Common myeloid progenitor, CD34-positive (primary cell): ENCODE data around the gene TCF7.

Experiments used
- CTCF ChIA-PET: fragments of 350-600 bp; sonication (Branson Sonifier 250); formaldehyde crosslinking; loops from one replicate; lab custom pipeline; 2021; ENCODE audit warnings: antibody characterized with exemption; lab: Charles Lee
- POLR2A ChIA-PET: fragments of 350-600 bp; sonication (Branson Sonifier 250); formaldehyde crosslinking; loops from one replicate; lab custom pipeline; 2021; ENCODE audit warnings: antibody characterized with exemption; lab: Charles Lee
- DNase-seq, 3 donors: peaks; one replicate each; pipeline versions ENCODE4 v3.0.0 to v3.0.0-alpha.2; 2013
- H3K27ac ChIP-seq, 2 experiments: 1 replicate in 1 of 2; 2 replicates in 1 of 2; pipeline ENCODE4 v1.7.0; 2013; ENCODE audit warnings: inconsistent platforms in 2 of 2, low read length in 2 of 2, mild to moderate bottlenecking in 2 of 2, low read depth in 1 of 2, moderate library complexity in 1 of 2; ENCODE audit not compliant: severe bottlenecking in 2 of 2, insufficient read depth in 1 of 2, poor library complexity in 1 of 2
- H3K27me3 ChIP-seq, 5 experiments: replicated peaks in 2 of 5; 1 replicate in 3 of 5; 2 replicates in 2 of 5; pipeline versions ENCODE4 v1.6.1 to v1.7.0; 2013; ENCODE audit warnings: low read length in 4 of 5, mild to moderate bottlenecking in 2 of 5, moderate library complexity in 2 of 5, inconsistent platforms in 1 of 5; ENCODE audit not compliant: insufficient read depth in 5 of 5, control insufficient read depth in 4 of 5
- H3K36me3 ChIP-seq, 4 experiments: 1 replicate in 2 of 4; 2 replicates in 2 of 4; pipeline versions ENCODE4 v1.6.1 to v1.7.0; 2013; ENCODE audit warnings: low read length in 3 of 4, control low read depth in 1 of 4, mild to moderate bottlenecking in 1 of 4; ENCODE audit not compliant: control insufficient read depth in 4 of 4, insufficient read depth in 4 of 4
- H3K4me1 ChIP-seq, 4 experiments: 1 replicate in 3 of 4; 2 replicates in 1 of 4; pipeline versions ENCODE4 v1.6.1 to v1.7.1; 2013; ENCODE audit warnings: low read length in 3 of 4, mild to moderate bottlenecking in 3 of 4, control low read depth in 1 of 4, inconsistent platforms in 1 of 4, moderate library complexity in 1 of 4; ENCODE audit not compliant: control insufficient read depth in 4 of 4, insufficient read depth in 4 of 4; ENCODE audit errors: control extremely low read depth in 1 of 4
- H3K4me3 ChIP-seq, 7 experiments: 1 replicate in 4 of 7; 2 replicates in 3 of 7; pipeline versions ENCODE4 v1.5.1 to v1.7.0; 2013; ENCODE audit warnings: mild to moderate bottlenecking in 7 of 7, low read length in 6 of 7, moderate library complexity in 6 of 7, inconsistent platforms in 2 of 7, low read depth in 2 of 7, control low read depth in 1 of 7; ENCODE audit not compliant: insufficient read depth in 4 of 7, control insufficient read depth in 1 of 7; ENCODE audit errors: extremely low read depth in 1 of 7
- H3K9me3 ChIP-seq, 5 experiments: 1 replicate in 4 of 5; 2 replicates in 1 of 5; pipeline versions ENCODE4 v1.6.1 to v1.7.1; 2013; ENCODE audit warnings: low read length in 4 of 5, mild to moderate bottlenecking in 2 of 5, inconsistent platforms in 1 of 5, low read depth in 1 of 5, moderate library complexity in 1 of 5; ENCODE audit not compliant: control insufficient read depth in 4 of 5, insufficient read depth in 2 of 5; ENCODE audit errors: control extremely low read depth in 1 of 5
- WGBS: methylation state at CpG from one replicate; pipeline ENCODE4 v1.1.5; 2013; ENCODE audit not compliant: insufficient coverage; 5-methylcytosine and 5-hydroxymethylcytosine counted together

Gene TCF7

GRCh38 chr5:134130239-134130945, 15.9 kb downstream of the TCF7 start:
- no peak for DNase-seq
- Histone ChIP-seq H3K36me3 (peaks cover 6 to 26% (median 19%) of the 10 kb centered on the region in 4 experiments), H3K9me3 (no peaks in the 10 kb centered on the region), H3K27me3 (no peaks in the 10 kb centered on the region), H3K4me1 (peaks cover 0 to 25% (median 17%) of the 10 kb centered on the region in 4 experiments), H3K27ac (no peak overlapping the region), H3K4me3 (no peak overlapping the region)
- ChIA-PET CTCF (interaction anchor here (0.8 to 6.9 kb wide), 5 partner anchors 10 to 104 kb away, joined by 3 to 59 read pairs (median 3); no protein-coding TSS in a partner anchor), POLR2A (no interaction called here)
- WGBS: 98% methylated on average over 7 of the region's 8 CpGs

- H3K9me3 ChIP-seq: no peaks in the 10 kb centered on the region
- no peaks in the 10 kb centered on the region for H3K27me3 ChIP-seq
- H3K4me3 ChIP-seq: no peak overlapping the region
- no peak for DNase-seq
- ChIA-PET POLR2A (no interaction called here), CTCF (interaction anchor here (1.0 to 5.1 kb wide), 6 partner anchors 8 to 29 kb away, joined by 3 to 22 read pairs (median 8); no protein-coding TSS in a partner anchor)
- 100% methylated on average over 3 of the region's 3 CpGs for WGBS
- peaks cover 0 to 25% (median 17%) of the 10 kb centered on the region in 4 experiments for H3K4me1 ChIP-seq
- no peak overlapping the region for H3K27ac ChIP-seq
- peaks cover 6 to 29% (median 23%) of the 10 kb centered on the region in 4 experiments for H3K36me3 ChIP-seq
These were observed 16.7 kb downstream of the TCF7 start for GRCh38 chr5:134131165-134131564.

DNA sequence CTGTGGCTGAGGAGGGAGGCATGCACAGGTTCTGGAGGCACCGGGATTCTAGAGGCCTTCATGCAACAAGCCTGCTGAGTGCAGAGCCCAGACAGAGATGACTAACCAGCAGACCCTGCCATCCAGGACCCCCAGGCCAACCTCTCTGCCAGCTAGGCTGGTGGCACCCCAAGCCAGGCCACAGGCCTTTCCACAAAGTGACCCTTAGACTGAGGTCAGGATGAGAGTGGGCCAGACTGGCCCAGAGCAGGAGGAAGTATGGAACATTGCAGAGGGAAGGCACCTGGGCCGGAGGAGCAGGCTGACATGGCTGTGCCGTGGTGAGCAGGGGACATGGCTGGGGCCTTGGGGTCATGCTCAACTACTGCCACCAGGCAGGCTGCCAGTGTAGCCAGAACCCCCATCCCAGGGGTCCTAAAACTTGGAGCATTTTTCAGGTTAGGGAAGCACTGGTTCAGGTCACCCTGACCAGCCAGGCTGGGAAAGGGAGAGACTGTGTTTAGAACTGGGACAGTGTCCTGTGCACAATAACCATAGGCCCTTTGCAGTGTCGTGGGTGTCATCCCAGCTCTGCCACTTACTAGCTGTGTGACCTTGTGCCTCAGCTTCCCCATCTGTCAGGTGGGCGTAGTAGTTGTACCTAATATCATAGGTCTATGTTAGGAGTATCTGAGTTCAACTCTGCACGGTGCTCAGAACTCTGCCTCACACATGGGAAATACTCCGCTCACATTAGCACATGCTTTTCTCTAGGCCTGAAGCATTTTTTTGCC, 17.3 kb downstream of the TCF7 start:
- no peak for DNase-seq
- 100% methylated on average over 6 of the region's 7 CpGs for WGBS
- Histone ChIP-seq H3K36me3 (peaks cover 6 to 35% (median 28%) of the 10 kb centered on the region in 4 experiments), H3K4me3 (no peak overlapping the region), H3K4me1 (peaks cover 0 to 25% (median 19%) of the 10 kb centered on the region in 4 experiments), H3K27ac (peak overlapping the region in 1 of 2 experiments; percentile 46), H3K27me3 (no peaks in the 10 kb centered on the region), H3K9me3 (no peaks in the 10 kb centered on the region)
- ChIA-PET CTCF (interaction anchor here (1.0 to 11.2 kb wide), 8 partner anchors 8 to 88 kb away, joined by 3 to 167 read pairs (median 8); no protein-coding TSS in a partner anchor), POLR2A (no interaction called here)

DNA sequence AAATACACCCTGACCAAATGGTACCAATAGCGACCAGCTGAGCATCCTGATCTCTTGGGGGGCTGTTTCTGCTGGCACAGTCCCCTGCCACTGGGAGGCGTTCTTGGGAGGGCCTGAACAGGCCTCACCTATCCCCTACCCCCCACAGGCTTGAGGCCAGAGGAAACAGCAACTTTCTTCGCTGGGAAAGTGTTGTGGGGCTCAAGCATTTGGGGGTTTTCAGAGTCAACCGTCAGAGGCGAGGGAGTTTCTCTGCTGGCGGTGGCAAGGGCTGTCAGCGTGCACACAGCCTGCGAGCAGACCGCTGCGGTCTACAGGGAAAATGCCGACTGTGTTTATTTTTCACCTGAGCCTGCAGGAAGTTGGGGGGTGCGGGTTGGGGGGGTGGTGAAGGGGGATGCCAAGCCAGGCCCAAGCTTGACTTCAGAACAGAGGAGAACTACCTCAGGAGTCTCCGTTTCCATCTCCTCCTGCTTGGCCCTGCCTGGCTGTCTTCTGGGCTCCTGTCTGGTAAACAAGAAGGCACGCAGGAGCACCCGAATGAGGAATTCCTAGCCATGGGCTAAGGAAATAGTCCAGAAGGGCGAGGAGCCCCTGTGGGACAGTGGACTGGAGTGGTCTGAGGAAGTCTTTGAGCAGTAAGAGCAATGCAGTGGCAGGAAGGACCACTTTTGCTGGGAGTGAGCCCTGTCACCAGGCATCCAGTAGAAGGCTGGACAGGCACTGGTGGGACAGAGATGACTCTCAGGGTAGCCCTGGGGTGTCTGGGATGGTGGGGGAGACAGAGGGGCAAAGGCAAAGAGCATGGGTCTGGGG, 18.1 kb downstream of the TCF7 start:
- Histone ChIP-seq H3K36me3 (peaks cover 3 to 37% (median 30%) of the 10 kb centered on the region in 4 experiments), H3K27me3 (no peaks in the 10 kb centered on the region), H3K27ac (peak overlapping the region in 1 of 2 experiments; percentile 46), H3K4me1 (peaks cover 0 to 30% (median 22%) of the 10 kb centered on the region in 4 experiments), H3K4me3 (no peak overlapping the region), H3K9me3 (no peaks in the 10 kb centered on the region)
- ChIA-PET POLR2A (no interaction called here), CTCF (interaction anchor here (0.6 to 11.2 kb wide), 9 partner anchors 9 to 344 kb away, joined by 3 to 167 read pairs (median 7); no protein-coding TSS in a partner anchor)
- whole genome bisulfite sequencing: 39% methylated on average over 12 of the region's 16 CpGs
- DNase-seq: peak; percentile 46 to 92 (median 90)

- H3K27me3 ChIP-seq: no peaks in the 10 kb centered on the region
- 93% methylated on average over 6 of the region's 9 CpGs for whole genome bisulfite sequencing
- no peak overlapping the region for H3K4me3 ChIP-seq
- ChIA-PET POLR2A (no interaction called here), CTCF (interaction anchor here (0.6 to 11.2 kb wide), 6 partner anchors 8 to 343 kb away, joined by 3 to 167 read pairs (median 10); no protein-coding TSS in a partner anchor)
- peak overlapping the region in 1 of 2 experiments; percentile 27 for H3K27ac ChIP-seq
- no peaks in the 10 kb centered on the region for H3K9me3 ChIP-seq
- no peak for DNase-seq
- peaks cover 3 to 37% (median 30%) of the 10 kb centered on the region in 4 experiments for H3K36me3 ChIP-seq
- peaks cover 0 to 39% (median 30%) of the 10 kb centered on the region in 4 experiments for H3K4me1 ChIP-seq
These were observed 18.9 kb downstream of the TCF7 start for GRCh38 chr5:134133188-134133994.

DNA sequence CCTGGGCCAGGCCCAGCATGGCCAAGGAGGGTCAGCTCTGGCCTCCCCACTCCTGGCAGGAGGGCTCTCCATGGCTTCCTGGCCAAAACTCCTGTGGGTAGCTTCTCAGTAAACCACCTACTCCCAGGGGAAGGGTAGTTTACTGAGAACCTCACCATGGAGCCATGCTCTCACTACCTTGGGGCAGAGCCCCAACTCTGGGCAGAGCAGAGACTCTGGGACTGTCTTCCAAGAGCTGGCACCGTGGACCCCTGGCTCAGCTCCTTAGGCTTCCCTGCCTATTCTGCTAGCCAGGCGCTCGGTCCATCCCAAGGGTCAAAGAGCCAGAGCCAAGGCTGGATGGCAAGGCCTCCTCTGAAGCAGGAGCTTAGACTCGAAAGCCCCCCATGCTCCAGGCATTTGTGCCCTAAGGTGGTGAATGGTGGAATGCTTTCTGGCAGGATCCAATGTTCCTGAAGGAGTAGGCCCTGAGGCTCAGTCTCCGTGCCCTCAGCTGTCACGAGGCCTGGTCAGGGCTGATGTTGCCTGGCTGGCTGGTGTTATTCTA, 19.6 kb downstream of the TCF7 start:
- H3K9me3 ChIP-seq: no peaks in the 10 kb centered on the region
- peaks cover 0 to 44% (median 37%) of the 10 kb centered on the region in 4 experiments for H3K4me1 ChIP-seq
- ChIA-PET CTCF (interaction anchor here (1.0 to 11.2 kb wide), 4 partner anchors 22 to 91 kb away, joined by 3 to 167 read pairs (median 13); no protein-coding TSS in a partner anchor), POLR2A (no interaction called here)
- no peaks in the 10 kb centered on the region for H3K27me3 ChIP-seq
- peaks cover 3 to 34% (median 26%) of the 10 kb centered on the region in 4 experiments for H3K36me3 ChIP-seq
- no peak overlapping the region for H3K27ac ChIP-seq
- H3K4me3 ChIP-seq: no peak overlapping the region
- no peak for DNase-seq
- WGBS: 98% methylated on average over 5 of the region's 6 CpGs
